GM21737 (cell line): Measurements from ENCODE around the gene LRRC7.
"Not testable (repeated sequence)": the region's sequence is repeated elsewhere in the genome, so short reads cannot be mapped to it uniquely, and the experiment has no call there.

ENCODE experiments used
- ATAC-seq: cut with Tn5 transposase; IDR thresholded peaks from one replicate; pipeline ENCODE4 v1.9.1; 2021; ENCODE audit warnings: mild to moderate bottlenecking, moderate library complexity; ENCODE audit not compliant: unreplicated experiment

The LRRC7 gene

DNA sequence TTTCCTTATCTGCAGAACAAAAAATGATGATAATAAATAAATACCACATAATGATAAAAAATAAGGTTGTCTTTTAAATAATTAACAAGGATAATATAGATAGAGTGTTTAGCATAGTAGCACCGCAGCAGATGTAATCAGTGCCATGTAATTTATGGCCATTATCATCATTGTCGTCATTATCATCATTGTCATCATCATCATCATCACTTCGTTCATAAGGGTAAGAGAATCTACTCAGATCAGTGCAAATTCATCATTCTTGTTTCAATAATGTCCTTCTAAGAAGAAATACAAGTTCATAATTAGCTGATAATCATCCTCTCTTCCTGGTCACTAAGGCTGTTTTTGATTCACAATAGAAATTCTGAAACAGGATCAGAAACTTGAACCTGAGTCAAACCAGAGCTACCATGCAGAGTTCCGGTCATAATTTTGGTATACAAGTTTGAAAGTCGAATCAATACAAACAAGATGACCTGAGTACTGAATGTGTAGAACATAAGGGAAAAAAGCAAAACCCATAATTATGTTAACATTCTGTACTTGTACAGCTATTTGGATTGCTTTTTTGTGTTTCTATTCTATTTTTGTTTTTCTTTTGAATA, 465.6 kb downstream of the LRRC7 start:
- peak; percentile 50 for ATAC-seq

- ATAC-seq, result no peak
These were observed 466.2 kb downstream of the LRRC7 start for GRCh38 chr1:70033936-70034335.

DNA sequence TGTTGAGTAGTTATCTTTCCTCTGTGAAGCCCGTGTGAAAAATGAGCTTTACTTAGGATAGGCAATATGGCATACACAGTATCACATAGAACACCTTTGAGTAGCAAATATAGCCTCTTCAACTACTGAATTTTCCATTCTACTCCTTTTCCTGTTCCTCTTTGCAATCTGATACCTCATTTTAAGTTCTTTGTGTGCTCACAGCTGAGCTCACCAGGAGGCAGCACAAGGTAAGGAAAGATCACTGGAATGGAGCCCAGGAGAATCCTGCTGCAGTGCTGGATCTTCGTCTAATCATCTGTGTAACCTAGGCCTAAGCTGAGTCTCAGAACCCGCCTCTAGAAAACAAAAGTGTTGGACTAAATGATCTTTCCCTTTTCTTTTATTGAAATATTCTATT, 466.7 kb downstream of the LRRC7 start:
- ATAC-seq, result no peak

DNA sequence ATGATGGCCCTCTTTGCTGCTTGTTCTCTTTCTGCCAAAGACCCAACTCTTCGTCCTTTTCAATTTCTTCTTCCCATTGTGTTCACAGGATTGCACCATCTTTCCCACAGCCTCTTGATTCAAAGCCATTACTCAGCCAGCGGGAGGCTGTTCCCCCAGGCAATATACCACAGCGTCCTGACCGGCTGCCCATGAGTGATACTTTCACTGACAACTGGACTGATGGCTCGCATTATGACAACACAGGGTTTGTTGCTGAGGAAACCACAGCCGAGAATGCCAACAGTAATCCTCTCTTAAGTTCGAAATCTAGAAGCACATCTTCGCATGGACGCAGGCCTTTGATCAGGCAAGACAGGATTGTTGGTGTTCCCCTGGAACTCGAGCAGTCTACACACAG, 470.3 kb downstream of the LRRC7 start:
- ATAC-seq, result no peak

- ATAC-seq, result no peak
These were observed 471.8 kb downstream of the LRRC7 start for GRCh38 chr1:70039485-70039884.

GRCh38 chr1:70041317-70042045, 473.8 kb downstream of the LRRC7 start:
- ATAC-seq, result no peak

DNA sequence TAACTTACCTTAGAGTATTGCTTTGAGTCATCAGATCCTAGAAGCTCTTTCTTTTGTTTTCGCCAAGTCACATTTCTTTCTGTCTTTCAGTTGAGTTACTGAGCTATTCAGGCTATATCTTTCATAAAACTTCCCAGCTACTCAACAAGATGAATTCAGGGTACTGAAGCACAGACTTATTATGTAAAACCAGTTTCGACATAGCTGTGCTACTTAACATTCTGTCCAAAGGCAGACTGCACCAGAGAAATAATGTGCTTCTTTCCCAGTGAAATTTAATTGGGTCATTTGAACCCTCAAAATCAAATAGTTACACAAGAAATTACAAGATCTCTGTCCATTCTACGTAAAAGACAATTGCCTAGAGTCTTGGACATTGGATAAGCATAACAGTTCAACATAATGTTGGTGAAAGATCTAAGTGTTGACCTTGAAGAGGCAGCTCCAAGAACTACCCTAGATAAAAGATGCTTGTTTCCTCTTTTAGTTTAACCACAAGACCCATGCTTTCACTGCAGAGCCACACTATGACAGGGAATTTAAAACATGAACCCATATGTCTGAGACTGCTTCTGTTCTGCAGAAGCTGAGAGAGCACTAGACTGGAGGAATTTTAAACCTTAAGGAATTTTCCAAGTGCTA, 474.5 kb downstream of the LRRC7 start:
- ATAC-seq, result no peak

- no peak for ATAC-seq
These were observed 476.1 kb downstream of the LRRC7 start for GRCh38 chr1:70043804-70044203.

DNA sequence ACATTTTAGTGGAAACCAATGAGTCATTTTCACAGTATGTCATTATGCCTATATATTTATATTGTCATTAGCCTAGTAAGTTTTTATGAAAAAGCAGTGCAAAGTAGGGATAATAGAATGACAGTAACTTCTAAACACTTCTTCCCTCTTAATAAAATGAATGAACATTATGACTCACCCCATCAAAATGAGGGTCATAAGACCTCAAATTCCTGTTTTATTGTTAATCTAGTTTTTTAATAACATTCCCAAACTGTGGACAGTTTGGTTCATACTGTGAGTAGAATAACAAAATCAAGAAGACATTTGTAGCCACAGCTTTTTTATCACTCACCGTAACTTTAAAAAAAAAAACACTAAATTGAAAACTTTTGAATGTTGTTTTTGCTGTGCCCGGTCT, 477.1 kb downstream of the LRRC7 start:
- no peak for ATAC-seq

DNA sequence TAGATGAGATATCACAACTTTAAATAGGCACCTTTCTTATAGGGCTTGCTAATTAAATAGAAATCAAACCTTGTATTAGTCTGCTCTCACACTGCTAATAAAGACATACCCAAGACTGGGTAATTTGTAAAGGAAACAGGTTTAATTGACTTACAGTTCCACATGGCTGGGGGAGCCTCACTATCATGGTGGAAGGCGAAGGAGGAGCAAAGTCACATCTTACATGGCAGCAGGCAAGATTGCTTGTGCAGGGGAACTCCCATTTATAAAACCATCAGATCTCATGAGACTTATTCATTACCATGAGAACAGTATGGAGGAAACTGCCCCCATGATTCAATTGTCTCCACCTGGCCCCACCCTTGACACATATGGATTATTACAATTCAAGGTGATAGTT, 477.9 kb downstream of the LRRC7 start:
- not testable (repeated sequence) for ATAC-seq

- ATAC-seq, result no peak
These were observed 480.8 kb downstream of the LRRC7 start for GRCh38 chr1:70048336-70049094.

- no peak for ATAC-seq
These were observed 484.2 kb downstream of the LRRC7 start for GRCh38 chr1:70051926-70052325.

DNA sequence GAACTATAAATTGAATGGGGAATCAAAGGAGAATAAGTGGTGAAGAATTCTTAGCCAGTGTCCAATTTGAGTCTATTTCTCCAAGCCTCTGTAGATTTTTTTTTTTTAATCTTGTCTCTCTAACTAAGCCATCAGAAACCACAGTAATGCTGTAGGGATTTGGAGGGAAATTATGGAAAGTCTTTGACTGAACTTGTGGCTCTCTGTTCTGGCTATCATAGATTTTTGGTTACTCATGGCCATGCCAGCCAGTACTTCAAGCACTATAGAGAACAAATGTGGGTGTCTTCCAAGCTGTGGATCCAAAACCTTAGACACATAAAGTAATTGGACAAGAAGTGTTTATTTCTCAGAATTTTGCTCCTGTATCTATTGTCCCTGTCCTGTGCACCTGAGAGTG, 489.8 kb downstream of the LRRC7 start:
- no peak for ATAC-seq

DNA sequence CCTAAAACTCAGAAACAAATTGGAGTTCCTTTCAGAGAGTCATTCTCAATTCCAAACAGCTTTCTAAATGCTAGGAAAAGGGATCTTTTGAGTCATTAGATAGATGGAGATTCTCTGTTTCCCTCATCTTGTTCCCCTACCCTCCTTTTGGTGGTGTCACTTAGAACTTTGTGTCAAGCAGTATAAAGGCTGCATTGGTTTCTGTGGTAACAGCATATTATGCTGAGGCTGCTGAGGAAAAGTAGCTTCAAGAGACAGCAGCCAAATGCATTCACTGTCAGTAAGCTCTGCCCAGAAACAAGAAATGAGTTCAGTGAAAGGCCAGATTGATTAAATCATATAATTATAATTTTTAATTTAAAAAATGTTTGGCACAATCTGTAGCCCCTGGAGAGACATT, 493.5 kb downstream of the LRRC7 start:
- ATAC-seq, result no peak

DNA sequence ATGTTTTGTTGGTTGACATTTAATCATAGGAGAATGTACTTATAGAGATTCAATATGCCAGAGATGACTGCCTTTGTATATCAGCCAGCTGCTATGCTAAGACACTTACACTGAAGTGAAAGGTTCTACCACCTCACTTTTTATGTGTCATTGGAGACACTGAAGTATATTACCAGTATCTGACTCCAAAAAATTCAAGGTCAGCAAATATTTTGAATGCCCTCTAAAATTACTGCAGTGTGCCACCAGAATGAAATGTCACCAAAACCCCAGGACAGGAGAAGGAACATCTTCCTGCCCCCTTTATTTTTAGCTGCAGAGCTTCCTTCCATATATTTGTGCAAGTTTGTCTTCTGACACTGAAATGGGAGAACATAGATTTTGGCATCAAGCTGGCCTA, 496.1 kb downstream of the LRRC7 start:
- no peak for ATAC-seq

GRCh38 chr1:70066711-70067110, 499.0 kb downstream of the LRRC7 start:
- no peak for ATAC-seq

GRCh38 chr1:70071601-70072000, 503.9 kb downstream of the LRRC7 start:
- no peak for ATAC-seq

- no peak for ATAC-seq
These were observed 504.6 kb downstream of the LRRC7 start for GRCh38 chr1:70072231-70072751.

GRCh38 chr1:70075761-70076160, 508.0 kb downstream of the LRRC7 start:
- no peak for ATAC-seq

GRCh38 chr1:70077066-70077465, 509.3 kb downstream of the LRRC7 start:
- ATAC-seq, result no peak

- ATAC-seq, result no peak
These were observed 511.8 kb downstream of the LRRC7 start for GRCh38 chr1:70079546-70079945.
